Erythroblast (primary cell): ENCODE results near the gene EFNA4.
"Not testable (repeated sequence)": the region's sequence is repeated elsewhere in the genome, so short reads cannot be mapped to it uniquely, and the experiment has no call there.

Experiments
- DNase-seq, 2 experiments: peaks; one replicate each; lab custom pipeline; 2025; lab: John Stamatoyannopoulos, UW
- GATA1 ChIP-seq: IDR thresholded peaks from 2 replicates; pipeline ENCODE4 v1.6.1; 2011; ENCODE audit warnings: low read depth, mild to moderate bottlenecking, control low read depth, low read length, moderate library complexity
- POLR2A ChIP-seq: IDR thresholded peaks from 2 replicates; pipeline ENCODE4 v1.6.1; 2011; ENCODE audit warnings: mild to moderate bottlenecking, low read length

Gene EFNA4

DNA sequence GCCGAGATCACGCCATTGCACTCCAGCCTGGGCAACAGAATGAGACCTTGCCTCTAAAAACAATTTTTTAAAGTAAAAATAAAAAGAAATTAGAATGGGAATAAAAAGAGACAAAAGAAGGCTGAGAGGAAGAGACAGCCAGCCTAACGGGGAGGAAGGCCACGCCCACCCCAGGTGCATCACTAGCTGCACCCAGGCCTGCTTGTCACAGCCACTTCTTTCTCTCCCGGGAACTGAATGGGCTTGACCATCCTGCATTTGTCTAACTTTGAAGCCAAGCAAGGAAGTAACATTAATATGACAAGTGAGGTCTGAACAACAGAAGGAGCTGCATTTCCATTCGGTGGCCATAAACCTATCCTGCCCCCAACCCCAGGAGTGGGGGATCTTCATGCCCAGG lies 43.3 kb downstream of the EFNA4 start:
- TF ChIP-seq POLR2A = no peak
- no peak for TF ChIP-seq GATA1
- no peak for DNase-seq

DNA sequence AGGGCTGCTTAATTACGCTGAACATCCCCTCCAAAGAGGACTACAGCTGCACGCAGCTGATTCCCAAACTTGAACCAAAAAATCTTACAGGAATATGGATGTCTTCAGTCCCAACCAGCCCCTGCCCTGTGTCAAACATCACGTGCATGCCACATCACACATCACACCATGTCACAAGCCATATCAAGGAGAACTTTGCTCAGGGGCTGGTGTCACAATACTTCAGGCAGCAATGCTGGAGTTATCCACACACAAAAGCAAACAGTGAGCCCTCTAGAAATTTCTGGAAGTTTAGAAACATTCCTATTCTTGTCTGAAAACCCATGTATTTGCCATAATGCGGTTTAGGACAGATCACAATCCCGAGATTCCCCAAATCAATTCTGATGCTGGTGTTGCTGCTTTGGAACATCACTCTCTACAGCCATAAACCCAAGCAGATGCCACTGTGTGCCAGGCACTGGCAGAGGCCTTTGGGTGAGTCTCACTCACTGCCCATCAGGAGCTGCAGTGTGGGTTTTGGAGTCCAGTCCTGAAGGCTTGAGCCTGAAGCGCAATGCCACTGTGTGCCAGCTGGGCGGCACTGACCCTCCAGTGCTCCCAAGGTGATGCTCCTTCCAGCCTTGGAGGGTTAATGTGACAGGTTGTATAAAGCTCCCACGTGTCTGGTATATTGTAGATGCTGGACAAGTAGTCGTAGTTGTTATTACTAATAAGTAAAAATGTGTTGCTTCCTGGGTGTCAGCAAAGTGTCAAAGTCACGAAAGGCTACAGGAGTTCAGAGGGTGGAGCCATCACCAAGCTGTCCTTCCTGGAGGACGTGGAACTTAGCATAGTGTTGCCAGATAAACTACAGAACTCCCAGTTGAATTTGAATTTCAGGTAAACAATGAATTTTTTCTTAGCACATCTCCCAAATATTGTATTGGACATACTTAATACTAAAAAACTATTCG lies 44.0 kb downstream of the EFNA4 start:
- no peak for DNase-seq
- no peak for TF ChIP-seq POLR2A
- TF ChIP-seq GATA1 = no peak

DNA sequence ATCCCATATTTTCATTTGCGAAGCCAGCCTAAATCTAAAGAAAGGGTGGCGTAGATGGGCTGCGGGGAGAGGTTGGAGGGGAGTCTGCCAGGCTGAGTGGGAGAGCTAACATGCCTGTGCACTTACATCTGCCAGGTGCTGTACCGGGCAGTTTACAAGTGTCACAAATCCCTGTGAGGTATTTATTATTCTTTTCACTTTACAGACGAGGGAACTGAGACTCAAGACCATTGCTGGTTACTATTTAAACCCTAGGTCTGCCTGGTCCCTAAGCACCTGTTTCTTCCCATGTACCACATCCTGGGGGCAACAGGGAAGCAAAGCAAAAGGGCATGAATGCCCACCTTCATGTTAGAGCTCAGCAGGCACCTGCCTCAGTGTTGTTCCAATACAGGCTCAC lies 44.8 kb downstream of the EFNA4 start:
- TF ChIP-seq GATA1 = no peak
- no peak for TF ChIP-seq POLR2A
- DNase-seq = no peak

DNA sequence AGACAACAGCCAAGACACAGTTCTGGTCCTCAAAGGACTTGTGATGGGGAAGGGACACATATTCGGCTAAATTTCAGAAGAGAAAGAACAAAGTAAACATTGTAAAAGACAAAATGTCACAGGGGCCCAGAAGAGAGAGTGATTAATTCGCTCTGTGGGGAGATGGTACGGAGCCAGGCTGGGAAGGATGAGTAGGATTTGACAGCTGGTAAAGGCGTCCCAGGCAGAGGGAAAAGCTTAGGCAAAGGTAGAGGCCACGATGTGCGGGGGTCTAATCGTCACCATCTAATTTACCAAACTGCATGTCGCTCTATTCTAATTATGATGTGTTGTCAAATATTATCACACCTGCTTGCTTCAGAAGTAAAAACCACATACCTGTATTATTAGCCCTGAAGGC lies 46.8 kb downstream of the EFNA4 start:
- no peak for DNase-seq
- TF ChIP-seq POLR2A = no peak
- no peak for TF ChIP-seq GATA1

DNA sequence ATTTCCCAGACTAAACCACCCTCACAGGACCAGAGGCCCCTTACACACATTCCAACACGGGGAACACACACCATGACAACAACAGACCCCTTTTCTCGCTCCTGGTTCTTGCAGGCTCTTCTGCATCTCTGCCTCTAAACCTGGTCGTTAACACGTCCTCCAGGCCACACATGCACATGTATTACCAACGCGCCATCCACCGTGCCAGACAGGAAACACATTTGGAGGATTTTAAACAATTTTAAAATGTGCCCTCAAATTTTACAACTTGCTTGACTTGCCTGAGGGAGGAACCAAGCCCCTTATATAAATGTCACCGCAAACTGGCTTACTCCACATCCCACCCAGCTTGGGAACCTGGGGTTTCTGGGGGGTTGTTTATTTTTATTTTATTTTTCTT lies 47.3 kb downstream of the EFNA4 start:
- DNase-seq = no peak
- no peak for TF ChIP-seq GATA1
- no peak for TF ChIP-seq POLR2A

DNA sequence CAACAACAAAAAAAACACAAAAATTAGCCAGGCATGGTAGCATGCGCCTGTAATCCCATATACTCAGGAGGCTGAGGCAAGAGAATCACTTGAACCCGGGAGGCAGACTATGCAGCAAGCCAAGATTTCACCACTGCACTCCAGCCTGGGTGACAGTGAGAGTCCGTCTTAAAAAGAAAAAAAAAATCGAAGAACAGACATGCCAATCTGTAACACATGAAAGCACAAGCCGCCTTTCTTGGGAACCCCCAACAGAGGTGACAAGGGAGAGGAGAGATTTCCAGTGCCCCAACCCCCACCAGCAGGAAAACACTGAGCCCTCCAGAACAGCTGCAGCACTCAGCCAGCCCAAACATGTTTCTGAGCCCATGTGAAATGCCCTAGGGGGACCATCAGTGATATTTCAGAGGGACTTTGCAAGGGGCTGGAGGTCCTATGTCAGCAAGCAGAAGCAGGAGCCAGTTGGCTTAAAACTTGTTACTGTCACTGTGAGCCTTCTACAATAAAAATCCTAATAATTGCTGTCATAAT lies 50.0 kb downstream of the EFNA4 start:
- no peak for DNase-seq

DNA sequence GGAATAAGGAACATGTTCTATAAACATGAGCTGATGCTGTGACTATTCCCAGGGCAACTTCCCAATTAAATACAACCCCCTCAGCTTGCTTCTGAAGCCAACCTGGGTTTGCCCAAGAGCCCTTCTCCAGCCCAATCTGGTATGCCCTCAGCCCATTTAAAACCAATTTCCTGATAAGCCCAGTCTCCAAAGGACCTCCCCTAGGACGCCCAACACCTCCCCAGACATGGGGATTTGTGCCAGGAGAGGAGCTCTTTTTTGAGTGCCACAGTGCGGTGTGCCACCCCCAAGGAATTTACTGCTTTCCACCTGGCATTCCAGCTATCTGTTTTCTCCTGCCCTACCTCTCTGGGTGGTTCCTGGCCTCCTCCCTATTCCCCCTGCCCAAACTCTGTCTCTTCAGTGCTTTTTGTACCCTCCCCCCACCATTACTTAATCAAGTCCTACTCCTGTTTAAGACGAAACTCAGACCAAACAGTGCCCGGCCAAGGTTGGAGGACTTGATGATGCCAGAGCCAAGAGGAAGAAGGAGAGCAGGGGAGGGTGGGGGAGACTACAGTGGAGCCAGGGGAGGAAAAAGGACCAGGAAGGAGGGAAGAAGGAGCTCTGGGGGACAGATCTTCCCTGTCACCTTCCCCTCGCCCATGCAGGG lies 52.7 kb downstream of the EFNA4 start:
- DNase-seq = no peak
- TF ChIP-seq POLR2A = no peak
- TF ChIP-seq GATA1 = no peak

More for the DNA sequence above, 50.0 kb downstream of the EFNA4 start:
- TF ChIP-seq GATA1 (no peak), POLR2A (no peak)

DNA sequence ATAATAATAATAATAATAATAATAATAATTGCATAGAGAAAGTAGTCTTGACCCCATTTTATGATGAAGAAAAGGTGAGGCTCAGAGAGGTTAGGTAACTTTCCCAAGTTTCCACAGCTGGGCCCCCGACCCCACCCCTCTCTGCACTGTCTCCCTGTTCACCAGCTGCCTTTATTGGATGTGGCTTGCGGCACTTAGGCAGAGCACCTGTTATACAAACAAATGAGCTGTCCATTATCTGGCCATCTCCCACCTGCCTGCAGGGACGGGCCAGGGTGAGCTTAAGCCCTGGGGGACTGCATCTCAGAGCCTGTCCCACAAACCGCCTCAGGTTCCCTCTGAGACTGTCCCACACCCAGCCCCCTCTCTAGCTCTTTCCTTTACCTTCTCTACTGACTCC lies 54.1 kb downstream of the EFNA4 start:
- DNase-seq = no peak
- TF ChIP-seq POLR2A (no peak), GATA1 (no peak)

DNA sequence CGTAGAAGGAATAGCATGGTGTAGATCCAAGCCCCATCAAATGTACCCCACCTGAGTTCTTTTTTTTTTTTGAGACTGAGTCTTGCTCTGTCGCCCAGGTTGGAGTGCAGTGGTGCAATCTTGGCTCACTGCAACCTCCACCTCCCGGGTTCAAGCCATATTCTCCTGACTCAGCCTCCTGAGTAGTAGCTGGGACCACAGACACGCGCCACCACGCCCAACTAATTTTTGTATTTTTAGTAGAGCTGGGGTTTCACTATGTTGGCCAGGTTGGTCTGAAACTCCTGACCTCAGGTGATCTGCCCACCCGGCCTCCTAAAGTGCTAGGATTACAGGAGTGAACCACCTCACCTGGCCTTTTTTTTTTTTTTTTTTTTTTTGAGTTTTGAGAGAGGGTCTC lies 54.5 kb downstream of the EFNA4 start:
- not testable (repeated sequence) for DNase-seq
